Measurements from ENCODE around the gene MAN1A2.

The MAN1A2 gene

DNA sequence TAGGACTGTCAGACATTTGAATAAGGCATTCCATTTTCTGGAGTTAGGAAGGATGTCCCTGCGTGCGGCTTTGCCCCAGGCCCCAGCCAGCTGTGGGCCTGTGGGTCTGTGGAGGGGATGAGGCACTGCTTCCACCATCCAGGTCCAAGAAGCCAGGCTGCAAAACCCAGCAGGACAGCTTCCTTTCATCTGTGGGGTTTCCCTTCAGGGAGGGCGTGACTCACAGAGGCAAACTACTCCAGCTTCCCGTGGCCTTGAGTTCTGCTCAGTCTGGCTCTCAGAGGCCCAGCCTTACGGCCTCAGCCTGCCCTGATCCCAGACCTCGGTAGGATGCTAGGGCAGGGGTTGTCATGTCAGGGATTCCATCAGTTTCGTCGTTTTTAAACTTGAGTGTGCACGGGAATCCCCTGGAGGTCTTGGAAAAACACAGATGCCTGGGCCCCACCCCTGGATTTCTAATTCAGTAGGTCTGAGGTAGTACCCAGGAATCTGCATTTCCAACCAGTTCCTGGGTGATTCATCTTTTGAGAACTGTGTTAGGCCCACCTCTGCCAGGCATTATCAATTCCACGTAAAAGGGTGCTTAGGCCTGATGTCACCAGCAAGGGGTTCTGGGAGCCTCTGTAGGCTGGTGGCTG is 206.3 kb downstream of the MAN1A2 start:
- H3K27me3 ChIP-seq (ENCODE audit: insufficient read depth, low read length, poor library complexity), result no peaks in the 10 kb centered on the region
- peak; percentile 39; the same call in 1 of the 3 replicates for ATAC-seq (ENCODE audit: insufficient read depth, low read depth)
- no peaks in the 10 kb centered on the region for H4K20me1 ChIP-seq (ENCODE audit: insufficient read depth, low read length)
- H3K79me2 ChIP-seq (ENCODE audit: insufficient read depth, low read length), result no peaks in the 10 kb centered on the region
- H3K4me3 ChIP-seq (ENCODE audit: low read depth in 1 of 2, low read length in 2 of 2), result no peak overlapping the region
- H3K36me3 ChIP-seq (ENCODE audit: insufficient read depth, low read length), result no peaks in the 10 kb centered on the region
- no peak overlapping the region for H3K27ac ChIP-seq (ENCODE audit: low read length)
- no peak for DNase-seq
- TF ChIP-seq EZH2 (IDR thresholded peaks at IDR 0.05; ENCODE audit: borderline replicate concordance, low read depth, low read length, severe bottlenecking), result no peak
- TF ChIP-seq, protein P1, sequence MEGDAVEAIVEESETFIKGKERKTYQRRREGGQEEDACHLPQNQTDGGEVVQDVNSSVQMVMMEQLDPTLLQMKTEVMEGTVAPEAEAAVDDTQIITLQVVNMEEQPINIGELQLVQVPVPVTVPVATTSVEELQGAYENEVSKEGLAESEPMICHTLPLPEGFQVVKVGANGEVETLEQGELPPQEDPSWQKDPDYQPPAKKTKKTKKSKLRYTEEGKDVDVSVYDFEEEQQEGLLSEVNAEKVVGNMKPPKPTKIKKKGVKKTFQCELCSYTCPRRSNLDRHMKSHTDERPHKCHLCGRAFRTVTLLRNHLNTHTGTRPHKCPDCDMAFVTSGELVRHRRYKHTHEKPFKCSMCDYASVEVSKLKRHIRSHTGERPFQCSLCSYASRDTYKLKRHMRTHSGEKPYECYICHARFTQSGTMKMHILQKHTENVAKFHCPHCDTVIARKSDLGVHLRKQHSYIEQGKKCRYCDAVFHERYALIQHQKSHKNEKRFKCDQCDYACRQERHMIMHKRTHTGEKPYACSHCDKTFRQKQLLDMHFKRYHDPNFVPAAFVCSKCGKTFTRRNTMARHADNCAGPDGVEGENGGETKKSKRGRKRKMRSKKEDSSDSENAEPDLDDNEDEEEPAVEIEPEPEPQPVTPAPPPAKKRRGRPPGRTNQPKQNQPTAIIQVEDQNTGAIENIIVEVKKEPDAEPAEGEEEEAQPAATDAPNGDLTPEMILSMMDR (IDR thresholded peaks at IDR 0.05; ENCODE audit: borderline replicate concordance, extremely low read depth, low read length, poor library complexity, severe bottlenecking), result no peak
- no peak overlapping the region for H3K4me2 ChIP-seq (ENCODE audit: insufficient read depth, low read length)
- H2AFZ ChIP-seq (ENCODE audit: low read depth, low read length), result no peak overlapping the region
- no peaks in the 10 kb centered on the region for H3K9me3 ChIP-seq (ENCODE audit: insufficient read depth, low read length, severe bottlenecking)
- no peaks in the 10 kb centered on the region for H3K4me1 ChIP-seq (ENCODE audit: insufficient read depth, low read length)
- no peak overlapping the region for H3K9ac ChIP-seq (ENCODE audit: low read depth, low read length)

DNA sequence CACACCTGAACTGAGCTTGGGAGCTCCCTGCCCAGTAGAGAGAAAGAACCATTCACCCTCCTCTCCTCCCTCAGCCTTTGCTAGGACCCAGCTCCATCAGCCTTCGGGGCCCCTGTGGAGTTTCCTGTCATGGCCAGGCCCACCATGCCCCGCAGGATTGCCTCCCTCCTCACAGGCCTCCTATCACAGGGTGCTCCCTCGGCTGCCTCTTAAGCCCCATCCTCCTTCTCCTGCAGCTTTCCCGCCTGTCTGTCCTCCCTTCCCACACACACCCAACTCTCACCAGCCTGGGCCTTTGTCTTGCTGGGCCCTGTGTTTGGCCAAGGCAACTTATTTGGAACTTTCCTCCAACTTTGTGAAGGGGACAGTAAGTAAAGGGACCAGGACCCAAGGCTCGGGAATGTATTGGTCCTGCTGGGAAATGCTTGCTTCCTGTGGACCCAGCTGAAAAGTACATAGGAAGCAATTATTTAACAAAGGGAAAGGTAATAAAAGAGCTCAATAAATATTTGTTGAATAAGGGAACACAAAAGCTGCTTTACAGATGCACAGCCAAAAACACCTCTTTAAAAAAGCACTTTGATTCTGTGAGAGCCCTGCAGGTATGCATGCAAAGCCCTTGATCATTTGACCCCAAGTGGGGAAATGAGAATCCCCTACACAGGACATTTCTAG is 207.0 kb downstream of the MAN1A2 start:
- DNase-seq, result no peak

DNA sequence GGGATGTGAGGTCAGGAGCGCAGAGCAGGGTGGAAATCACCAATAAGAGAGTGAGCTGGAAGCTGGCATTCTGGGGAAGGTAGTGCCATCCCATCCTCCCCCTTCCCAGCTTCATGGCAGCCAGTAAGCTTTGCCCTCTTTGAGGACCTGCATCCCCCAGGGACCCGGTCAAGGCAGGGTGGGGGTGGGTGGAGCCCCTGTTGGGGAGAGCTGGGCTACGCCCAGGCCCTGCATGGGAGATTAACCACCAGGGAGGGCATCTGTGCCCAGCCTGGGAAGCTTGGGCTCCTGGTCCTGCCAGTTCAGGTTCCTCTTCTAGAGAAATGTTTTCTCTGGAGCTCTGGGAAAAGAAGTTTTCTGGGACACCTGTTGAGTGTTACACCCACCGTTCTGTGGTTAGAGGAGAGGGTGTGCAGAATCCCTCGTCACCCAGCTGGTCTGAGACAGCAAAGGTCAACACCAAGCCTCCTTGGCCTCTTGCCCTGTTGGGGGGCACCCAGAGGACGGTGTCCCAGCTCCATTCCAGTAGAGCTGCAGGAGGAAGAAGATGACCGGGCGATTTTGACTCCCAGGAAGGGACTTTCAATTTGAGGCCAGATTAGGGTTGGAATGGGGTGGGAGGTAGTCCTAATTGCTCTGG is 208.5 kb downstream of the MAN1A2 start:
- Histone ChIP-seq H3K36me3 (ENCODE audit: insufficient read depth, low read length) (no peaks in the 10 kb centered on the region), H3K9me3 (ENCODE audit: insufficient read depth, low read length, severe bottlenecking) (no peaks in the 10 kb centered on the region), H3K4me1 (ENCODE audit: insufficient read depth, low read length) (no peaks in the 10 kb centered on the region), H3K9ac (ENCODE audit: low read depth, low read length) (no peak overlapping the region), H3K4me3 (ENCODE audit: low read depth in 1 of 2, low read length in 2 of 2) (no peak overlapping the region), H2AFZ (ENCODE audit: low read depth, low read length) (no peak overlapping the region), H3K79me2 (ENCODE audit: insufficient read depth, low read length) (no peaks in the 10 kb centered on the region), H3K4me2 (ENCODE audit: insufficient read depth, low read length) (no peak overlapping the region), H4K20me1 (ENCODE audit: insufficient read depth, low read length) (no peaks in the 10 kb centered on the region), H3K27ac (ENCODE audit: low read length) (no peak overlapping the region), H3K27me3 (ENCODE audit: insufficient read depth, low read length, poor library complexity) (no peaks in the 10 kb centered on the region)
- TF ChIP-seq, protein P1 (IDR thresholded peaks at IDR 0.05; ENCODE audit: borderline replicate concordance, extremely low read depth, low read length, poor library complexity, severe bottlenecking), result no peak
- no peak for TF ChIP-seq EZH2 (IDR thresholded peaks at IDR 0.05; ENCODE audit: borderline replicate concordance, low read depth, low read length, severe bottlenecking)
- DNase-seq (no peak), ATAC-seq (ENCODE audit: insufficient read depth, low read depth) (no peak)

More for the DNA sequence above, 207.0 kb downstream of the MAN1A2 start:
- H3K4me1 ChIP-seq (ENCODE audit: insufficient read depth, low read length), result no peaks in the 10 kb centered on the region
- no peaks in the 10 kb centered on the region for H3K79me2 ChIP-seq (ENCODE audit: insufficient read depth, low read length)
- H3K4me2 ChIP-seq (ENCODE audit: insufficient read depth, low read length), result no peak overlapping the region
- H3K9ac ChIP-seq (ENCODE audit: low read depth, low read length), result no peak overlapping the region
- no peak for ATAC-seq (ENCODE audit: insufficient read depth, low read depth)
- no peak for TF ChIP-seq EZH2 (IDR thresholded peaks at IDR 0.05; ENCODE audit: borderline replicate concordance, low read depth, low read length, severe bottlenecking)
- TF ChIP-seq, protein P1 (IDR thresholded peaks at IDR 0.05; ENCODE audit: borderline replicate concordance, extremely low read depth, low read length, poor library complexity, severe bottlenecking), result no peak
- no peaks in the 10 kb centered on the region for H4K20me1 ChIP-seq (ENCODE audit: insufficient read depth, low read length)
- no peaks in the 10 kb centered on the region for H3K36me3 ChIP-seq (ENCODE audit: insufficient read depth, low read length)
- H2AFZ ChIP-seq (ENCODE audit: low read depth, low read length), result no peak overlapping the region
- H3K4me3 ChIP-seq (ENCODE audit: low read depth in 1 of 2, low read length in 2 of 2), result no peak overlapping the region
- H3K27me3 ChIP-seq (ENCODE audit: insufficient read depth, low read length, poor library complexity), result no peaks in the 10 kb centered on the region
- no peak overlapping the region for H3K27ac ChIP-seq (ENCODE audit: low read length)
- no peaks in the 10 kb centered on the region for H3K9me3 ChIP-seq (ENCODE audit: insufficient read depth, low read length, severe bottlenecking)

Data from DND-41 (cell line).